GM19238 (cell line): Measurements from ENCODE around the gene ZNF587B.
A peak's percentile ranks its signal among the peaks of the same experiment; 100 is the strongest.
"Not testable (repeated sequence)": the region's sequence is repeated elsewhere in the genome, so short reads cannot be mapped to it uniquely, and the experiment has no call there.

Experiments used
- DNase-seq: peaks from one replicate; pipeline ENCODE4 v3.0.0; 2011; ENCODE audit warnings: low spot score; ENCODE audit not compliant: insufficient read length

ZNF587B gene

GRCh38 chr19:57818378-57818777, 11.7 kb upstream of the ZNF587B start:
- no peak for DNase-seq

- peak; percentile 87 for DNase-seq
These were observed 10.5 kb upstream of the ZNF587B start for GRCh38 chr19:57819475-57820148.

- no peak for DNase-seq
These were observed 9.5 kb upstream of the ZNF587B start for GRCh38 chr19:57820599-57820998.

GRCh38 chr19:57821095-57821494, 9.0 kb upstream of the ZNF587B start:
- not testable (repeated sequence) for DNase-seq

- not testable (repeated sequence) for DNase-seq
These were observed 8.6 kb upstream of the ZNF587B start for GRCh38 chr19:57821501-57821900.

GRCh38 chr19:57823155-57823554, 6.9 kb upstream of the ZNF587B start:
- DNase-seq, result not testable (repeated sequence)

GRCh38 chr19:57823608-57824007, 6.5 kb upstream of the ZNF587B start:
- DNase-seq, result not testable (repeated sequence)

- no peak for DNase-seq
These were observed 4.6 kb upstream of the ZNF587B start for GRCh38 chr19:57825511-57825910.

GRCh38 chr19:57829316-57829715, 783 bp upstream of the ZNF587B start:
- no peak for DNase-seq

- DNase-seq, result not testable (repeated sequence)
These were observed 6.9 kb downstream of the ZNF587B start for GRCh38 chr19:57836991-57837390.

GRCh38 chr19:57838622-57839191, 8.6 kb downstream of the ZNF587B start:
- DNase-seq, result not testable (repeated sequence)

- no peak for DNase-seq
These were observed 11.1 kb downstream of the ZNF587B start for GRCh38 chr19:57841122-57841763.

GRCh38 chr19:57847164-57847563, 17.1 kb downstream of the ZNF587B start:
- not testable (repeated sequence) for DNase-seq

GRCh38 chr19:57849162-57849665, 19.1 kb downstream of the ZNF587B start:
- DNase-seq, result not testable (repeated sequence)

- peak; percentile 62 for DNase-seq
These were observed 19.8 kb downstream of the ZNF587B start, which contains the start of gene ZNF587 for GRCh38 chr19:57849666-57850473. ZNF587 (plus strand) TSS chr19:57849859; CDS start chr19:57850039, 180 bp downstream.

- no peak for DNase-seq
These were observed 20.5 kb downstream of the ZNF587B start for GRCh38 chr19:57850553-57851017.

GRCh38 chr19:57851812-57852603, 21.9 kb downstream of the ZNF587B start:
- DNase-seq, result not testable (repeated sequence)

- DNase-seq, result not testable (repeated sequence)
These were observed 24.0 kb downstream of the ZNF587B start for GRCh38 chr19:57854117-57854516.

- not testable (repeated sequence) for DNase-seq
These were observed 32.3 kb downstream of the ZNF587B start for GRCh38 chr19:57862351-57862750.

GRCh38 chr19:57867868-57868492, 37.9 kb downstream of the ZNF587B start:
- no peak for DNase-seq
